D721Med (cell line): Measurements from ENCODE around the gene GPR146.
"Not testable (repeated sequence)": the region's sequence is repeated elsewhere in the genome, so short reads cannot be mapped to it uniquely, and the experiment has no call there.

Source experiments
- DNase-seq: peaks from one replicate; pipeline ENCODE4 v3.0.0; 2011; ENCODE audit warnings: low spot score; ENCODE audit not compliant: insufficient read length
- FAIRE-seq: peaks from 2 replicates; lab custom pipeline; 2011; peaks lifted over from hg19 to GRCh38; lab: Jason Lieb, UNC
- CTCF ChIP-seq: IDR thresholded peaks from 2 replicates; pipeline ENCODE4 v1.5.1; 2012; ENCODE audit warnings: mild to moderate bottlenecking, control low read depth; ENCODE audit not compliant: insufficient read depth; ENCODE audit errors: missing control alignments

Gene GPR146

GRCh38 chr7:1073142-1073977 is 29.0 kb downstream of the GPR146 start:
- TF ChIP-seq CTCF: no peak
- no peak for FAIRE-seq
- DNase-seq: no peak

GRCh38 chr7:1074018-1074417 is 29.7 kb downstream of the GPR146 start:
- not testable (repeated sequence) for DNase-seq, FAIRE-seq

- FAIRE-seq (no peak), DNase-seq (no peak)
- TF ChIP-seq CTCF: no peak
These were observed 30.5 kb downstream of the GPR146 start for GRCh38 chr7:1074593-1075431.

GRCh38 chr7:1076184-1077072 is 32.1 kb downstream of the GPR146 start:
- FAIRE-seq (no peak), DNase-seq (no peak)
- no peak for TF ChIP-seq CTCF

- no peak for TF ChIP-seq CTCF
- DNase-seq (no peak), FAIRE-seq (no peak)
These were observed 34.2 kb downstream of the GPR146 start for GRCh38 chr7:1078519-1078918.

GRCh38 chr7:1078985-1079384 is 34.6 kb downstream of the GPR146 start:
- FAIRE-seq: no peak
- no peak for TF ChIP-seq CTCF
- no peak for DNase-seq

- FAIRE-seq (no peak), DNase-seq (no peak)
- no peak for TF ChIP-seq CTCF
These were observed 35.2 kb downstream of the GPR146 start for GRCh38 chr7:1079546-1079945.
